ENCODE results near the gene TMA7. TPM values are rescaled to one million over a fixed set of nuclear protein-coding genes. Genes with fewer than 3 reads are reported as not detected.
"Not testable (repeated sequence)": the region's sequence is repeated elsewhere in the genome, so short reads cannot be mapped to it uniquely, and the experiment has no call there.

The TMA7 gene
- total RNA-seq, 1 experiment from 2014 or later = 348 TPM

DNA sequence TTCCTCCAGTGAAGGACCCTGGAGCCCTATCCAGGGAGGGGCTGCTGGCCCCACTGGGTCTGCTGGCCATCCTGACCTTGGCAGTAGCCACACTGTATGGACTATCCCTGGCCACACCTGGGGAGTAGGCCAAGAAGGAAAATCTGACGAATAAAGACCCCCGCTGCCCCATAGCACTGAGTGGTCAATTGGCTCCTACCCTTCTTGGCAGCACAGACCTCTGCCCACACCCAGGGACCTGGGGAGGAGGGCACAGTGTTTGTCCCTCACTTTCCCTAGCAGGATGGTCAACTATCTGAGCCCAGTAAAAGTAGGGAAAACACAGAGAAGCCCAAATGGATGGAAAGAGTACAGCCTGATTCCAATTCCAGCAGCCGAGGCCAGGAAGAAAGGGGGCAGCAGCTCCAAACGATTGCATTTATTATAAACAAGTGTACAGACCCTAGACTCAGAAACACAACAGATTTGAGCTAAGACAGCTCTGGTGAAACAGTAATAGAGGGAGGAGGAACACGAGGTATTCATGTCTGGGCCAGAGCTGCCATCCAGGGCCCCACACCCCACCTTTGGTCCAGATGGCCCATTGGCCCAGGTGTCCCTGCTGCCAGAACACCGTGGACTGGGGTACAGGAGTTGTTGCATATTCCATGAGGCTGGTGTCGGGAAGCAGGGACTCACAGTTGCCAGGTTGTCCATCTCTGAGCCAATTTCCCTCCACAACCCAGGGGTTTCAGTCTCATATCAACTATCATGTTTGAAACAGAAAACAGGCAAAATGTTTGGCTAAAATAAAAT is 27.6 kb downstream of the TMA7 start:
- peaks cover 21% of the 10 kb centered on the region for H3K36me3 ChIP-seq
- DNase-seq = no peak
- H3K9me3 ChIP-seq = no peaks in the 10 kb centered on the region
- no peaks in the 10 kb centered on the region for H3K27me3 ChIP-seq
- H3K4me3 ChIP-seq = peak overlapping the region; percentile 71

GRCh38 chr3:48468329-48468731 is 28.3 kb downstream of the TMA7 start:
- Histone ChIP-seq H3K27me3 (no peaks in the 10 kb centered on the region), H3K36me3 (peaks cover 21% of the 10 kb centered on the region), H3K4me3 (no peak overlapping the region), H3K9me3 (no peaks in the 10 kb centered on the region)
- no peak for DNase-seq

GRCh38 chr3:48469046-48469915 is 29.2 kb downstream of the TMA7 start:
- Histone ChIP-seq H3K9me3 (no peaks in the 10 kb centered on the region), H3K4me3 (no peak overlapping the region), H3K36me3 (peaks cover 21% of the 10 kb centered on the region), H3K27me3 (no peaks in the 10 kb centered on the region)
- DNase-seq = no peak

DNA sequence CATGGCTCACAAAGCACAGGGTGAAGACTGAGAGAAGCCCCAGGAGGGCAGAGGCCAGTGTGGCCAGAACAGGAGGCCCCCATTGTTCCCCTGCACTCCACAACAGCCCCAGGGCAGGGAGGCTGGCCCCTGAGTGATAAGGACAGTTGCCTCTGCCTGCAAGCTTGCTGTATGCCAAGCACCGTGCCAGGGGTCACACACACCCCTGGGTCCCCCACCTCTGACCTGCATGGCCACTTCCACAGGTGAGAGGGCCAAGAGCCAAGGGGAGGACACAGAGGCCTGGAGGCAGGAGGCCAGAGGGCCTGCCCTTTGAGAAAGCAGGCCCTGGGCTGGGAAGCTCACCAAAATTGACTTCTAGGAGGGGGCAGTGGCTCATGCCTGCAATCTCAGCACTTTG is 30.2 kb downstream of the TMA7 start:
- peaks cover 19% of the 10 kb centered on the region for H3K36me3 ChIP-seq
- no peak for DNase-seq
- no peak overlapping the region for H3K4me3 ChIP-seq
- H3K9me3 ChIP-seq = no peaks in the 10 kb centered on the region
- no peaks in the 10 kb centered on the region for H3K27me3 ChIP-seq

DNA sequence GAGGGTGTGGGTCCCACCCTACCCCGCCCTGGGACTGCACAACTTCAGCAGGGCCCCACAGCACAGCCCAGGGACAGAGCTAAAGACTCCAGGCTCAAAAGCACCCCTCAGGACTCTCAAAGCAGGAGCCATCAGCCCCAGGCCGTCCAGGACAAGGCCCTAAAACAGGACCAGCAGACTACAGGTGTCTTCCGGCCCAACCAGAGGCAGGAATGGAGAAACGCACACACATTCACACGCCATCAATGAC is 32.5 kb downstream of the TMA7 start:
- peak; percentile 31 for DNase-seq
- peaks cover 5% of the 10 kb centered on the region for H3K36me3 ChIP-seq
- H3K4me3 ChIP-seq = peak overlapping the region; percentile 69
- no peaks in the 10 kb centered on the region for H3K9me3 ChIP-seq
- no peaks in the 10 kb centered on the region for H3K27me3 ChIP-seq

DNA sequence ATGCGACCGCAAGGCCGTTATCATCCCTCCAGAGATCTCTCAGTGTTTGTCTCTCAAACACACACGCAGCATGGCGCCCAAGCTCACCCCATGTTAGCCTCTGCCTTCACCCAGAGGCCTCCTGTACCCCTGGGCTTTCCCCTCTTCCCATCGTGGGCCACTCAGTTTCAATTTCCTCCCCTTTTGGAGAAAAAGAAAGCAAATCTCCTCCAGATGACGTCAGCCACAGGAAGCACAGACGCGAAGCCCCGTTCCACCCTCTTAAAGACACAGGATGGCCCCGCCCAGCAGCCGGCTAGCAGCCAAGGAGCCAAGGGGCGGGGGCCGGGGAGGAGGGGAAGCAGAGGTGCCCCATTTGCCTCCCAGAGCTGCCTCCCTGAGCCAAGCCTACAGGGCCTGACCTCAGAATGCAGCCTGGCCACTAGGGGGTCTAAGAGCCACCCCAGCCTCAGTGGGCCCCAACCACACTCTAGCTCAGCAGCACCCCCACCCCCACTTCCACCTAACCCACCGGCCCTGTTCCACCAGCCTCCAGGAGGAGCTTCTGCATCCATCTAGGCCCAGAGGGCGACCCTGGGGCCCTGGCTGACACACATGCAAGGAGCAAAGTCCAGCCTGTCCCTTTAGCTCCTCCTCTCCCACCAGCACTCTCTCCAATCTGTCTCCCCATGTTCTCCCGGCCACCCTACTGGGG is 33.0 kb downstream of the TMA7 start:
- Histone ChIP-seq H3K9me3 (no peaks in the 10 kb centered on the region), H3K27me3 (no peaks in the 10 kb centered on the region), H3K4me3 (peak overlapping the region; percentile 69), H3K36me3 (peaks cover 2% of the 10 kb centered on the region)
- DNase-seq = peak; percentile 88

DNA sequence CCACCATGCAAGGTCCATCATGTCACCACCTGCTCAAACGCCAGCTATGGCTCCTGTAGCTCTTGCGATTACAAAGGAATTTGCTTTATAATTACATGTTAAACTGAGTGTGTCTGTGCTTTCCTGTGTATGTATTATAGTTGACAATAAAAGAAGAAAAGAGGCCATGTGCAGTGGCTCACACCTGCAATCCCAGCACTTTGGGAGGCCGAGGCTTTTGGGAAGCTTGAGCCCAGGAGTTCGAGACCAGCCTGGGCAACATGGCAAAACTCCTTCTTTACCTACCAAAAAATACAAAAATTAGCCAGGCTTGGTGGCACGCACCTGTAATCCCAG is 33.5 kb downstream of the TMA7 start:
- Histone ChIP-seq H3K9me3 (no peaks in the 10 kb centered on the region), H3K27me3 (no peaks in the 10 kb centered on the region), H3K4me3 (no peak overlapping the region), H3K36me3 (no peaks in the 10 kb centered on the region; the same call in none of the 2 replicates)
- no peak for DNase-seq

DNA sequence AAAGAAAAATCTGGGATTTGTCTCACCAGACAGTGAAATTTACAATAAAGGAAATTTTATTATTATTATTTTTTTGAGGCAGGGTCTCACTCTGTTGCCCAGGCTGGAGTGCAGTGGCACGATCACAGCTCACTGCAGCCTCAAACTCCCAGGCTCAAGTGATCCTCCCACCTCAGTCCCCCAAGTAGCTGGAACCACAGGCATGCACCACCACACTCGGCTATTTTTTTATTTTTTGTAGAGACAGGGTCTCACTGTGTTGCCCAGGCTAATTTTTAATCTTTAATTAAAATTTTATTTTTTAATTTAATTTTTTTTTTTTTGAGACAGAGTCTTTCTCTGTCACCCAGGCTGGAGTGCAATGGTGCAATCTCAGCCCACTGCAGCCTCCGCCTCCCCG is 34.0 kb downstream of the TMA7 start:
- H3K27me3 ChIP-seq, H3K36me3 ChIP-seq, H3K4me3 ChIP-seq, DNase-seq, H3K9me3 ChIP-seq: not testable (repeated sequence)

DNA sequence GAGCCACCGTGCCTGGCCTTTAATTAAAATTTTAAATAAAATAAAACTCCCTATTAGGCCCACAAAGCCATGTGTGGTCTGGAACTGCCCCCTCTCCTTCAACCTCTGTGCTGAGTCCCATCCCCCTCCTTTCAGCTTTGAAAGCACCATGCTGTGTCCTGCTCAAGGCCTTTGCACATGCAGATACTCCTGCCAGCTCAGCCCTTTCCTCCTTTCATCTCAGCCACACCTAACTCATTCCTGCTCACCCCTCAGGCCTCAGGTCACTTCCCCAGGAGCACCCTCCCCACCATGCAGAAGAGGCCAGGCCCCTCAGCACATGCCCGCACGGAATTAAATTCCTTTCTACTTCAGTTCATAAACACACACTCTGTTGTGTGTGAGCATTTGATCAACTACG is 34.6 kb downstream of the TMA7 start:
- H3K9me3 ChIP-seq = no peaks in the 10 kb centered on the region
- no peak overlapping the region for H3K4me3 ChIP-seq
- no peak for DNase-seq
- H3K36me3 ChIP-seq = no peaks in the 10 kb centered on the region; the same call in 1 of the 2 replicates
- no peaks in the 10 kb centered on the region for H3K27me3 ChIP-seq

GRCh38 chr3:48475188-48475587 is 35.1 kb downstream of the TMA7 start:
- Histone ChIP-seq H3K4me3 (no peak overlapping the region), H3K36me3 (no peaks in the 10 kb centered on the region), H3K9me3 (no peaks in the 10 kb centered on the region), H3K27me3 (no peaks in the 10 kb centered on the region)
- DNase-seq = no peak

GRCh38 chr3:48476426-48477053 is 36.5 kb downstream of the TMA7 start:
- Histone ChIP-seq H3K9me3 (no peaks in the 10 kb centered on the region), H3K4me3 (no peak overlapping the region), H3K27me3 (no peaks in the 10 kb centered on the region), H3K36me3 (no peaks in the 10 kb centered on the region)
- no peak for DNase-seq

GRCh38 chr3:48477959-48478520 is 38.0 kb downstream of the TMA7 start:
- DNase-seq = no peak
- no peak overlapping the region for H3K4me3 ChIP-seq
- no peaks in the 10 kb centered on the region for H3K27me3 ChIP-seq
- H3K36me3 ChIP-seq = no peaks in the 10 kb centered on the region
- no peaks in the 10 kb centered on the region for H3K9me3 ChIP-seq

DNA sequence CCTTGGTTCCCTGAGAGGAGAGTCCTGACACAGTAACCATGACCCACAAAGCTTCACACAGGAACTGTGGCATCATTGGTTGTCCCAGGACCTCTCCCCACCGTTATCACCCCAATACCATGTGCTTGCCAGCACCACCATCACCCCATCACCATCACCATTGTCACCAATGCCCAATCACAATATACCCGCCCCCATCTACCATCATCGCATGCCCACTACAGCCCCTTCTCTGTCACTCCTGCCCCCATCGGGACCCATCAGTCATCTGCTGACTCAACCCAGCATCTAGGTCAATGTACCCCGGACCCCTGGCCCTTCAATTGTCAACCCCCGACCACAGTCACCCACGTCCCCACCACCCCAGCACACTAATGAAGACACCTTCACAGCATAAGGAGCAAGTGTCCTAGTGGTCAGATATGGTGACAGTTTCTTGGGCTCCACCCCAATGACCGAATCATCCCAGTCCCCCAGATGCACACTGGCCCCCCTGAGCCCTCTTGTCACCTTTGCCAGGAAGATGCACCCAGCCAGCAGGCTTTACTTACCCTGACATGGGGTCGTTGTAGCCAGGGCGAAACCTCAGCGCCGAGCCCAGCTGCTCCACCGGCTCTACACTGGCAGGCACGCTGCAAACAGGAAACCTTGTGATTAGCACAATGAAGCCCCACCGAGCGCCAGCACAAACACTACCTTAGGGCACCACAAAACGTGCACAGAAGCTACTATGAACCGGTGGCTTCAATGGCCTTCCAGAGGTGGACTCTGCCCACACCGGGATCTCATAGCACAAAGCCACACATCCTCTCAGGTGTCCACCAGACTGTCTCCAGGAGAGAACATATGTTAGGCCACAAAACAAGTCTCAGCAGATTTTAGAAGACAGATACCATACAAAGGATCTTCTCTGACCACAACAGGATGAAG is 38.8 kb downstream of the TMA7 start:
- Histone ChIP-seq H3K27me3 (no peaks in the 10 kb centered on the region), H3K9me3 (no peaks in the 10 kb centered on the region), H3K4me3 (no peak overlapping the region), H3K36me3 (no peaks in the 10 kb centered on the region)
- DNase-seq = no peak

DNA sequence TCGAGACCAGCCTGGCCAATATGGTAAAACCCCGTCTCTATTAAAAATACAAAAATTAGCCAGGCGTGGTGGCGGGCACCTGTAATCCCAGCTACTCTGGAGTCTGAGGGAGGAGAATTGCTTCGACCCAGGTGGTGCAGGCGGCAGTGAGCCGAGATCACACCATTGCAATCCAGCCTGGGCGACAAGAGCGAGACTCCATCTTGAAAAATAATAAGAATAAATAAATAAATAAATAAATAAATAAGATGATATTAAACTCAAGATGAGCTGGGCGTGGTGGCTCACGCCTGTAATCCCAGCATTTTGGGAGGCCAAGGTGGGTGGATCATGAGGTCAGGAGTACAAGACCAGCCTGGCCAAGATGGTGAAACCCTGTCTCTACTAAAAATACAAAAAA is 40.8 kb downstream of the TMA7 start:
- not testable (repeated sequence) for DNase-seq, H3K9me3 ChIP-seq, H3K27me3 ChIP-seq, H3K4me3 ChIP-seq, H3K36me3 ChIP-seq

DNA sequence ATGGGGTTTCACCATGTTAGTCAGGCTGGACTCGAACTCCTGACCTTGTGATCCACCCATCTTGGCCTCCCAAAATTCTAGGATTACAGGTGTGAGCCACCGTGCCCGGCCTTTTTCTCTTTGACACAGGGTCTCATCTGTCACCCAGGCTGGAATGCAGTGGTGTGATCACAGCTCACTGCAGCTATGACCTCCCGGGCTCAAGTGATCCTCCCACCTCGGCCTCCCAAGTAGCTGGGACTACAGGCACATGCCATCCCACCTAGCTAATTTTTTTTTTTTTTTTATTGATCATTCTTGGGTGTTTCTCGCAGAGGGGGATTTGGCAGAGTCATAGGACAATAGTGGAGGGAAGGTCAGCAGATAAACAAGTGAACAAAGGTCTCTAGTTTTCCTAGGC is 42.8 kb downstream of the TMA7 start:
- H3K9me3 ChIP-seq, H3K36me3 ChIP-seq, DNase-seq, H3K4me3 ChIP-seq, H3K27me3 ChIP-seq: not testable (repeated sequence)

- H3K9me3 ChIP-seq = no peaks in the 10 kb centered on the region
- no peaks in the 10 kb centered on the region for H3K27me3 ChIP-seq
- H3K36me3 ChIP-seq = no peaks in the 10 kb centered on the region
- no peak overlapping the region for H3K4me3 ChIP-seq
- no peak for DNase-seq
Observed at GRCh38 chr3:48486952-48487351, 46.9 kb downstream of the TMA7 start.
